Esophagus (tissue), 2 donors: ENCODE results near the gene GOLGA8Q. TPM values are rescaled to one million over a fixed set of nuclear protein-coding genes. Genes with fewer than 3 reads are reported as not detected.
"Not testable (repeated sequence)": the region's sequence is repeated elsewhere in the genome, so short reads cannot be mapped to it uniquely, and the experiment has no call there.

Experiments
- H3K27ac ChIP-seq, 2 donors: one replicate each; pipeline ENCODE4 v1.5.1; 2013; ENCODE audit warnings: low read depth in 2 of 2, mild to moderate bottlenecking in 2 of 2, inconsistent platforms in 1 of 2, low read length in 1 of 2, moderate library complexity in 1 of 2
- H3K27me3 ChIP-seq, 2 donors: one replicate each; pipeline ENCODE4 v1.6.1; 2013; ENCODE audit warnings: low read length in 2 of 2, control low read depth in 1 of 2, mild to moderate bottlenecking in 1 of 2; ENCODE audit not compliant: insufficient read depth in 2 of 2, control insufficient read depth in 1 of 2
- H3K36me3 ChIP-seq, 2 donors: one replicate each; pipeline ENCODE4 v1.6.1; 2013; ENCODE audit warnings: low read length in 1 of 2; ENCODE audit not compliant: control insufficient read depth in 2 of 2, insufficient read depth in 2 of 2
- H3K4me1 ChIP-seq, 2 donors: one replicate each; pipeline ENCODE4 v1.6.1; 2013; ENCODE audit warnings: low read length in 1 of 2; ENCODE audit not compliant: control insufficient read depth in 2 of 2, insufficient read depth in 2 of 2
- H3K4me3 ChIP-seq, 2 donors: one replicate each; pipeline ENCODE4 v1.5.1; 2013; ENCODE audit warnings: low read length in 2 of 2, mild to moderate bottlenecking in 2 of 2, low read depth in 1 of 2, moderate library complexity in 1 of 2
- H3K9me3 ChIP-seq, 2 donors: one replicate each; pipeline ENCODE4 v1.6.1; 2013; ENCODE audit warnings: mild to moderate bottlenecking in 2 of 2, low read depth in 1 of 2, low read length in 1 of 2, moderate library complexity in 1 of 2; ENCODE audit not compliant: control insufficient read depth in 2 of 2, insufficient read depth in 1 of 2
- WGBS, 2 donors: extraction: QIAGEN DNeasy Blood & Tissue Kit; methylation state at CpG; one replicate each; pipeline ENCODE4 v1.1.7; 2013; 5-methylcytosine and 5-hydroxymethylcytosine counted together
- polyA plus RNA-seq, 2 donors: library from polyadenylated mRNA; stranded (reverse); fragments of 200-250 nt; gene quantifications; one replicate each; pipeline ENCODE4 v1.2.3, GENCODE V29; 2013
- donor health status: healthy with polysubstance abuse.
- donor health status: Bipolar disorder and iron deficiency.

Gene GOLGA8Q, protein sequence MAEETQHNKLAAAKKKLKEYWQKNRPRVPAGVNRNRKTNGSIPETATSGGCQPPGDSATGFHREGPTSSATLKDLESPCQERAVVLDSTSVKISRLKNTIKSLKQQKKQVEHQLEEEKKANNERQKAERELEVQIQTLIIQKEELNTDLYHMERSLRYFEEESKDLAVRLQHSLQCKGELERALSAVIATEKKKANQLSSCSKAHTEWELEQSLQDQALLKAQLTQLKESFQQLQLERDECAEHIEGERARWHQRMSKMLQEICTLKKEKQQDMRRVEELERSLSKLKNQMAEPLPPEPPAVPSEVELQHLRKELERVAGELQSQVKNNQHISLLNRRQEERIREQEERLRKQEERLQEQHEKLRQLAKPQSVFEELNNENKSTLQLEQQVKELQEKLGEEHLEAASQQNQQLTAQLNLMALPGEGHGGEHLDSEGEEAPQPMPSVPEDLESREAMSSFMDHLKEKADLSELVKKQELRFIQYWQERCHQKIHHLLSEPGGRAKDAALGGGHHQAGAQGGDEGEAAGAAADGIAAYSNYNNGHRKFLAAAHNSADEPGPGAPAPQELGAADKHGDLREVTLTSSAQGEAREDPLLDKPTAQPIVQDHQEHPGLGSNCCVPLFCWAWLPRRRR
- under 1 TPM; 0.22 to 0.28 TPM for polyA plus RNA-seq

DNA sequence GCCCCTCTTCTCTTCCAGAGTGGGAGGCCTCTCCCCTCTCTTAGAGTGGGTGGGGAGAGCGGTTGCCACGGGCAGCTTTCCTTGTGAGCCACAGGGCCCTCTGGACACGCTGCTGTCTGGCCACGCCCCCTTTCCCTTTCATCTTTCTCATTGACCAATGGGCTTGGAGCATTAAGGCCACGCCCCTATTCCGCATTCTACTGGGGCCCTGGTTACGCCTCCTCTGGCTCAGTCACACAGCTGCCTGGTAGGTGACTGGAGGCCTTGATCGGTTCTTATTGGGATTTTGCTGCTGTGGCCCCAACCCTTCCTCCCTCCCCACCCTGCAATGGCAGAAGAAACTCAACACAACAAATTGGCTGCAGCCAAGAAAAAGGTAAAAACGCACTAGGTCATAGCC lies at the start of gene GOLGA8Q:
Gene GOLGA8Q, plus strand, starts transcription at position 301 of the 400 bp plus-strand sequence. Its CDS starts 28 bp downstream, at position 329.
- H3K4me1 ChIP-seq, H3K27ac ChIP-seq, H3K4me3 ChIP-seq, H3K27me3 ChIP-seq, H3K9me3 ChIP-seq, H3K36me3 ChIP-seq: not testable (repeated sequence)
- 89% methylated on average over 3 of the region's 9 CpGs; no CpG with 5 or more reads in 1 of the 2 donors for WGBS, 2 donors

DNA sequence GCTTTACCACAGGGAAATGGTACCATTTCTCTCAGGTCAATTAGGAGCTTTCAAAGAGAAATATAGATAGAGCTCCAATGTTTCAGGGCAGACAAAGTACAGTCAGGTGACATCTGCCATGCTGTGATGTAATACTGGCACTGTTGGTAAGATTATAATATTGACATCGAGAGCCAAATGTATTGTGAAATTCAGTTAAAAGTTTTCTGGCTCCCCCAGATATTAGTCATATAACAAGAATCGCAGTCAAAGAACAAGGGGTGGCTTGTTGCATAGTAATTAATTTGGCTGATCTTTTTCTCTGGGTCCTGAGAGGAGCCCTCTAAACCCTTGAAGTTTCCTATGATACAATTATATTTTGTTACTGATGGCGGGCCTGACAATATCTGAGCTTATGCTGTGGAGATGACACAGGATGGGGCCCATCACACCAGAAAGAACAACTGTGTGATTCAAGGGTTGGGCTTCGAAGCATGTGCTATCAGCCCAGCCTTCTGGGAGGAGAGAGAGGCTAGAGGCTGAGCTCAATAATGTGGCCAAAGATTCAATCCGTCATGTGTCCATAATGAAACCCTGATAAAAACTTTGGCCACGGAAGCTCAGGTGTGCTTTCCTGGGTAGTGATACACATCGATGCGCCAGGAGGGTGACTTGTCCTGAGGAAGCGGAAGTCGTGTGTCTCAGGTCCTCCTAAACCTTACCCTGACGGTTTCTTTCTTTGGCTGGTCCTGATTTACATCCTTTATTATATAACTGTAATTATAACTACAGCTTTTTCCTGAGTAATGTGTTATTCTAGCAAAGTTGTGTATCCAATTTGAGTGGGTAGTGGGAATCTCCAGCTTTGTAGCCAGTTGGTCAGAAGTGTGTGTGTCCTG lies 48.7 kb upstream of the GOLGA8Q start:
- 89 to 92% methylated on average over 5 to 6 of the region's 11 CpGs for WGBS, 2 donors
- H3K27ac ChIP-seq, H3K4me3 ChIP-seq, H3K9me3 ChIP-seq, H3K36me3 ChIP-seq, H3K27me3 ChIP-seq, H3K4me1 ChIP-seq: not testable (repeated sequence)

DNA sequence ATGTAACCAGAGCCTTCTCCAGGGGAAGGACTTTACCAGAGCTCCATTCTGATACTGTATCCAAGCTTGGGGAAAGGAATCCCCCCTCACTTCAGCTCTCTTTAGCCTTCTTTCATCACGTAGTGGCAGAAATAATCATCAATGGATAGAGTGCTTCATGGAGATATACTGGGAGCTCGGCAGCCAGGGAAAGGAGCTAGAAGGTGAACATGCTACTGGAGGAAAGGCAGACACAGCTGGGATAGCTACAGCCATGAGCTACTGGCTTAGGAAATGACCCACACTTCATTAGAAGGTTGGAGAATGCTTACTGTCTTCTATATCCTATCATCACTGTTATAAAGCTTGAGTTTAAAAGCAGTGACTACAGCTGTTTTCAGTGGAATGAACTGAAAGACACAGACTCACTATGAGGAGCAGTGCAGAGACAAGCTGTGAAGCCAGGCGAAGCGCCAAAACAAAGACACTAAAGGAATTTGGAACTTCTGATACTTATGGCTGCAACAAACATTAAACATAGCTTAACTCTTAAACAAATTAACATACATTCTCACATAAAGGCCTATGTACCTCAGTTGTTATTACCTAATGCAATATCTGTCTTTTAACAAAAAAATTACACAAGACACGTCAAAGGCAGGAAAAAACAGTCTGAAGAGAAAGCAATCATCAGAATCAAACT lies 47.5 kb upstream of the GOLGA8Q start:
- WGBS, 2 donors = 60 to 72% methylated on average over 2 to 4 of the region's 5 CpGs
- not testable (repeated sequence) for H3K4me3 ChIP-seq, H3K36me3 ChIP-seq, H3K27ac ChIP-seq, H3K9me3 ChIP-seq, H3K27me3 ChIP-seq, H3K4me1 ChIP-seq

DNA sequence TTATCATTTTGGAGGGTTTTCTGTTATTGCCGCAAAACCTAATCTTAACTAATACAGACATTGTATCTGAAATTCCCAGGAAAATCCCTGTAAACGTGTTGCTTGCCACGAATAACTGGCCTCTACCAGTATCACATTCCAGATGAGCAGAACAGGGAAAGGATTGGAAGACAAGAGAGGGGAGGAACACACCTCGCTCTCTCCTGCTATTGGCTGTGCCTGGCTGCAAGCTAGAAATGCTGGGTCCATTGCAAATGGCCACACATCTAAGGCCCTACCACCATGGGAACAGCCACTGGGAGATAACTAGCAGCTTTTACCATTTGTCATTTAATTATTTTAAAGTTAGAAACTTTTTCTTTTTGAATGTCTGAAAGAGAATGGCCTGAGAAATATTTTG lies 37.3 kb upstream of the GOLGA8Q start:
- H3K4me3 ChIP-seq, H3K27me3 ChIP-seq, H3K4me1 ChIP-seq, H3K36me3 ChIP-seq, H3K9me3 ChIP-seq, H3K27ac ChIP-seq: not testable (repeated sequence)
- WGBS, 2 donors = no CpG with 5 or more reads among the region's 4 CpGs

DNA sequence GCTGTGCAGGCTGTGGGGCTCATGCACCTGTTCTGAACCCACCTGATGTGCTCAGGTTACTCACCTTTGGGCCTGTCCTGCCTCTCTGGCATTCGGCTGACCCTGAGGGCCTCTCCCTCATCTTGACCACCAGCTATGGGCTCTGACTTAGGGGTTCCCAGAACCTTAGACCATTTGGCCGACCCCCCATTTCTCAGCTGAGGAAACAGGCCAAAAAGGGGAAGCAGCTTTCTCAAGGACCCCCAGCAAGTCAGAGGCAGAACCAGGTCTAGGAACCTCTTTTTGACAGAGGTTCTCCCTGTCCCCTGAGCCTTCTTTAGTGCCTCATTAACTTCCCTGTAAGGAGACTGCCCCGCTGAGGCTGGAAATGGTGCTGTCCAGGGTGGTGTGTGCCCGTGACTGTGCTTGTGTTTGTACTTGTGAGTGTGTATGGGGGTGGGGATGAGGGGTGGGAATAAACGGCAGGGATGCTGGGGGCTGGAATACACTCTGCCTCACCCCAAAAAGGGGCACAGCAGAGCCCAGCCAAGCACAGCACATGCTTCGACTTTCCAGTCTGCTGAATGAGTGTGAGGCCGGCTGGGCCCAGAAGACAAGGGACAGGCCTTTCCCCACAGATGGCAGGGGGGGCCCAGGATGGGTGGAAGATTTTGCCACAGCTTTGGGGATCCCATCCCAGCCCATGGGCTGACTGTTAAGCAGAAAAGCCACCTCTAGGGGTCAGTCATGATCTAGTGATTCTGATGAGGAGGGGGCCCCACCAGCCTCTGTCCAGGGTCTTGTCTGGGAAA lies 28.2 kb upstream of the GOLGA8Q start:
- H3K9me3 ChIP-seq, H3K4me1 ChIP-seq, H3K36me3 ChIP-seq, H3K4me3 ChIP-seq, H3K27ac ChIP-seq, H3K27me3 ChIP-seq: not testable (repeated sequence)
- WGBS, 2 donors = 78 to 83% methylated on average over 3 to 4 of the region's 7 CpGs

DNA sequence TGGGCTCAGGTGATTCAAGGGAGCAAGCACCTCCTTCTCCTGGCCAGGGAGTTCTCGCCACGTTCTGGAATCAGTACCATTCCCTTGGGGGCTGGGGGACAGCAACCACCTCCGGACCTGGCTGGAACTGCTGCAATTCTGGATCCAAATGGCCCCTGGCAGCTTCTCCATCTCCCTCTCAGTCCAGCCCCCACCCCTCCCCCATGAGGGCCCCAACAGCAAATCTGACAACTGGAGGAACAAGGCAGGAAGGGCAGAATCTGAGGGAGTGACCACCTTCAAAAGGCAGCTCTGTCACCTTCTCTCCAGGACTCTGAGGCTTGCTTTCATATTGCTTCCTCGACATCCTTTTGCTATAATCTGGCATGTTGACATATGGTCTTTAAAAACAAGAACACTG lies 25.9 kb upstream of the GOLGA8Q start:
- not testable (repeated sequence) for H3K27ac ChIP-seq, H3K9me3 ChIP-seq, H3K4me1 ChIP-seq, H3K4me3 ChIP-seq, H3K36me3 ChIP-seq, H3K27me3 ChIP-seq
- 40% methylated on average over 1 of the region's 4 CpGs; no CpG with 5 or more reads in 1 of the 2 donors for WGBS, 2 donors

DNA sequence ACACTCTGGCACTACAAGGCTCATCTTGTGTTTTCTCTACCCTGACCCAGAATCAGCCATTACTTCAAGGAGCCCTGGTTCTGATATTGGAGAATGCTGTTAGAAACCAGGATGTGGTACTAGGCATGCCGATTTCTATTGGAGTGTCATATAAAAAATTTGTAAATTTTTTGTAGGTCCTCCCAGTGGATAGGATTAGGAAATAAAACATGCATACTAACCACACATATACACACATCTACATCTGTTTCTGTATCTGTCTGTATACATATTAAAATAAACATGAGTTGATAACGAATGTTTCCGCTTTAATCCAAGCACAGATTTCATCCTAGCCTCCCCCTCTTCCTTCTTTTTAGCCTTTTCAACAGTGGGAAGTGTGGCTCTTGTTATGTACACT lies 22.8 kb upstream of the GOLGA8Q start:
- H3K36me3 ChIP-seq, H3K27ac ChIP-seq, H3K27me3 ChIP-seq, H3K4me3 ChIP-seq, H3K4me1 ChIP-seq, H3K9me3 ChIP-seq: not testable (repeated sequence)
- WGBS, 2 donors = no CpG with 5 or more reads among the region's 3 CpGs

DNA sequence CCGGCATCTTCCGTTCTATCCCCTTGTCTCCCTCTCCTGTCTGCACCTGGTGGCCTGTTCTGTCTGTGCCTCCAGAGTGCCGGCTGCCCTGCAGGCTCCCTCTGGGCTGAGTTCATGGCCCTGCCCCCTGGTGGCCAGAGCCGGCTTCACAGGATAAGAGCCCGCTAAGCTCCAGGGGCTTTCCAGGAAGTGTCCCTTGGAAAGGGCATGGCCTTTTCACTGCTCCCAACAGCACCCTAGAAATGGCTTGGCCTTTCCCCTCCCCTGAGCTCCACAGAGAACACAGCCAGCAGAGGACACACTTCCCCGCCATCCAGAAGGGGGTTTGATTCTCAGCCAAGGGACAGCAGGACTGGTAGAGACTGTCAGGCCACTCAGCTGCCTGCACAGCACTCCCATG lies 15.1 kb downstream of the GOLGA8Q start:
- not testable (repeated sequence) for H3K4me1 ChIP-seq, H3K4me3 ChIP-seq, H3K27ac ChIP-seq, H3K36me3 ChIP-seq, H3K9me3 ChIP-seq, H3K27me3 ChIP-seq
- WGBS, 2 donors = 44% methylated on average over 1 of the region's 6 CpGs; no CpG with 5 or more reads in 1 of the 2 donors
